ENCODE data around the gene ADORA1.

GRCh38 chr1:203167913-203168200 lies 40.3 kb downstream of the ADORA1 start:
- TF ChIP-seq CTCF (IDR thresholded peaks at IDR 0.05; ENCODE audit: insufficient read depth, low read length, poor library complexity, severe bottlenecking) (no peak), EZH2phosphoT487 (conservative IDR thresholded peaks at IDR 0.05; ENCODE audit: low read length) (no peak)

Data from SU-DHL-6 (cell line).